Common myeloid progenitor, CD34-positive (primary cell): Measurements from ENCODE around the gene MIOX.

Experiments
- CTCF ChIA-PET: fragments of 350-600 bp; sonication (Branson Sonifier 250); formaldehyde crosslinking; loops from one replicate; lab custom pipeline; 2021; ENCODE audit warnings: antibody characterized with exemption; lab: Charles Lee
- POLR2A ChIA-PET: fragments of 350-600 bp; sonication (Branson Sonifier 250); formaldehyde crosslinking; loops from one replicate; lab custom pipeline; 2021; ENCODE audit warnings: antibody characterized with exemption; lab: Charles Lee
- DNase-seq, 3 donors: peaks; one replicate each; pipeline versions ENCODE4 v3.0.0 to v3.0.0-alpha.2; 2013
- H3K27ac ChIP-seq, 2 experiments: 1 replicate in 1 of 2; 2 replicates in 1 of 2; pipeline ENCODE4 v1.7.0; 2013; ENCODE audit warnings: inconsistent platforms in 2 of 2, low read length in 2 of 2, mild to moderate bottlenecking in 2 of 2, low read depth in 1 of 2, moderate library complexity in 1 of 2; ENCODE audit not compliant: severe bottlenecking in 2 of 2, insufficient read depth in 1 of 2, poor library complexity in 1 of 2
- H3K27me3 ChIP-seq, 5 experiments: replicated peaks in 2 of 5; 1 replicate in 3 of 5; 2 replicates in 2 of 5; pipeline versions ENCODE4 v1.6.1 to v1.7.0; 2013; ENCODE audit warnings: low read length in 4 of 5, mild to moderate bottlenecking in 2 of 5, moderate library complexity in 2 of 5, inconsistent platforms in 1 of 5; ENCODE audit not compliant: insufficient read depth in 5 of 5, control insufficient read depth in 4 of 5
- H3K36me3 ChIP-seq, 4 experiments: 1 replicate in 2 of 4; 2 replicates in 2 of 4; pipeline versions ENCODE4 v1.6.1 to v1.7.0; 2013; ENCODE audit warnings: low read length in 3 of 4, control low read depth in 1 of 4, mild to moderate bottlenecking in 1 of 4; ENCODE audit not compliant: control insufficient read depth in 4 of 4, insufficient read depth in 4 of 4
- H3K4me1 ChIP-seq, 4 experiments: 1 replicate in 3 of 4; 2 replicates in 1 of 4; pipeline versions ENCODE4 v1.6.1 to v1.7.1; 2013; ENCODE audit warnings: low read length in 3 of 4, mild to moderate bottlenecking in 3 of 4, control low read depth in 1 of 4, inconsistent platforms in 1 of 4, moderate library complexity in 1 of 4; ENCODE audit not compliant: control insufficient read depth in 4 of 4, insufficient read depth in 4 of 4; ENCODE audit errors: control extremely low read depth in 1 of 4
- H3K4me3 ChIP-seq, 7 experiments: 1 replicate in 4 of 7; 2 replicates in 3 of 7; pipeline versions ENCODE4 v1.5.1 to v1.7.0; 2013; ENCODE audit warnings: mild to moderate bottlenecking in 7 of 7, low read length in 6 of 7, moderate library complexity in 6 of 7, inconsistent platforms in 2 of 7, low read depth in 2 of 7, control low read depth in 1 of 7; ENCODE audit not compliant: insufficient read depth in 4 of 7, control insufficient read depth in 1 of 7; ENCODE audit errors: extremely low read depth in 1 of 7
- H3K9me3 ChIP-seq, 5 experiments: 1 replicate in 4 of 5; 2 replicates in 1 of 5; pipeline versions ENCODE4 v1.6.1 to v1.7.1; 2013; ENCODE audit warnings: low read length in 4 of 5, mild to moderate bottlenecking in 2 of 5, inconsistent platforms in 1 of 5, low read depth in 1 of 5, moderate library complexity in 1 of 5; ENCODE audit not compliant: control insufficient read depth in 4 of 5, insufficient read depth in 2 of 5; ENCODE audit errors: control extremely low read depth in 1 of 5
- WGBS: methylation state at CpG from one replicate; pipeline ENCODE4 v1.1.5; 2013; ENCODE audit not compliant: insufficient coverage; 5-methylcytosine and 5-hydroxymethylcytosine counted together

The MIOX gene

DNA sequence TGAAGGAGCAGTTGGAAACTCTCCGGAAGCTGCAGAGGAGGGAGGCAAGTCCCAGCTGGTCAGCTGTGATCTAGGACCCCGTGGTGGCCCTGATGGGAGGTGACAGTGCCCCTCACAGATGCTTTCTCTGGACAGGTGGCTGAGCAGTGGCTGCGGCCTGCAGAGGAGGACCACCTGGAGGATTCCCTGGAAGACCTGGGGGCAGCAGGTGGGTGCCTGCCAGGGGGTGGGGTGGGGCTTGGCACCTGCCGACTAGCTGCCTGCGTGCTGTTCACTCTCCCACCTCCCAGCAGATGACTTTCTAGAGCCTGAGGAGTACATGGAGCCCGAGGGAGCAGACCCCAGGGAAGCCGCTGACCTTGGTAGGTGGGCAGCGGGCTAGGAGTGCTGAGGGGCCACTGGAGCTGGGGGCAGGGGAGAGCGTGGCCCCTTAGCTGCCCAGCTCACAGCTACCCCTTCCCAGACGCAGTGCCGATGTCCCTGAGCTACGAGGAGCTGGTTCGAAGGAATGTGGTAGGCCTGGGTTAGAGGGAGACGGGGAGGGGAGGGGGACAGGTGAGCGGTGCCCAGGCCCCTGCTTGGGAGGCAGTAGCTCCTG lies 35.6 kb downstream of the MIOX start:
- 95% methylated on average over 10 of the region's 15 CpGs for WGBS
- Histone ChIP-seq H3K36me3 (peaks cover 2 to 60% (median 46%) of the 10 kb centered on the region in 4 experiments), H3K27ac (no peak overlapping the region), H3K9me3 (no peaks in the 10 kb centered on the region), H3K4me1 (peaks cover 2 to 28% (median 25%) of the 10 kb centered on the region in 4 experiments), H3K4me3 (no peak overlapping the region), H3K27me3 (no peaks in the 10 kb centered on the region)
- no peak for DNase-seq
- CTCF ChIA-PET = interaction anchor here (0.8 to 1.4 kb wide), 5 partner anchors 9 to 50 kb away, joined by 3 read pairs; no protein-coding TSS in a partner anchor
- POLR2A ChIA-PET = interaction anchor here (1.4 kb wide), 1 partner anchor 14 kb away, joined by 5 read pairs; the partner anchor contains the start of genes LMF2 and NCAPH2

DNA sequence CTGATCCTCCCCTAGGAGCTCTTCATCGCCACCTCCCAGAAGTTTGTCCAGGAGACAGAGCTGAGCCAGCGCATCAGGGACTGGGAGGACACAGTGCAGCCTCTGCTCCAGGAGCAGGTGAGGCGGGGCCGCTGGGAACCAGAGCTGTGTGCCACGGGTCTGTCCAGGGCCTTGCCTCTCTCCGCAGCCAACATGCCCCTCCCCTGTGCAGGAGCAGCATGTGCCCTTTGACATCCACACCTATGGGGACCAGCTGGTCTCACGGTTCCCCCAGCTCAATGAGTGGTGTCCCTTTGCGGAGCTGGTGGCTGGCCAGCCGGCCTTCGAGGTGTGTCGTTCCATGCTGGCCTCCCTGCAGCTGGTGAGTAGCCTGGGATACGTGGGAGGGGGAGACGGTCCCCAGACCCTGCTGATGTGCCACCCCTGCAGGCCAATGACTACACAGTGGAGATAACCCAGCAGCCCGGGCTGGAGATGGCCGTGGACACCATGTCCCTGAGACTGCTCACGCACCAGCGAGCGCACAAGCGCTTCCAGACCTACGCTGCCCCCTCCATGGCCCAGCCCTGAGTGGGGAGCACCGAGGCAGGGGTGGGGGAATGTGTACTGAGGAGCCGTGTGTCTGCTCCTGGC lies 36.3 kb downstream of the MIOX start:
- Histone ChIP-seq H3K27me3 (no peaks in the 10 kb centered on the region), H3K27ac (no peak overlapping the region), H3K36me3 (peaks cover 2 to 54% (median 43%) of the 10 kb centered on the region in 4 experiments), H3K4me3 (no peak overlapping the region), H3K9me3 (no peaks in the 10 kb centered on the region), H3K4me1 (peaks cover 2 to 35% (median 31%) of the 10 kb centered on the region in 4 experiments)
- CTCF ChIA-PET = interaction anchor here (0.8 to 1.4 kb wide), 5 partner anchors 9 to 49 kb away, joined by 3 read pairs; no protein-coding TSS in a partner anchor
- POLR2A ChIA-PET = no interaction called here
- no peak for DNase-seq
- 94% methylated on average over 19 of the region's 22 CpGs for WGBS

- no peak overlapping the region for H3K4me3 ChIP-seq
- H3K9me3 ChIP-seq = no peaks in the 10 kb centered on the region
- no peak overlapping the region for H3K27ac ChIP-seq
- ChIA-PET POLR2A (no interaction called here), CTCF (interaction anchor here (1.1 to 1.4 kb wide), 3 partner anchors 9 to 98 kb away, joined by 3 read pairs; no protein-coding TSS in a partner anchor)
- DNase-seq = no peak
- H3K27me3 ChIP-seq = no peaks in the 10 kb centered on the region
- H3K36me3 ChIP-seq = peaks cover 2 to 49% (median 39%) of the 10 kb centered on the region in 4 experiments
- peaks cover 2 to 39% (median 34%) of the 10 kb centered on the region in 4 experiments for H3K4me1 ChIP-seq
- 94% methylated on average over 14 of the region's 16 CpGs for WGBS
Observed at GRCh38 chr22:50523458-50523805, 36.8 kb downstream of the MIOX start.

DNA sequence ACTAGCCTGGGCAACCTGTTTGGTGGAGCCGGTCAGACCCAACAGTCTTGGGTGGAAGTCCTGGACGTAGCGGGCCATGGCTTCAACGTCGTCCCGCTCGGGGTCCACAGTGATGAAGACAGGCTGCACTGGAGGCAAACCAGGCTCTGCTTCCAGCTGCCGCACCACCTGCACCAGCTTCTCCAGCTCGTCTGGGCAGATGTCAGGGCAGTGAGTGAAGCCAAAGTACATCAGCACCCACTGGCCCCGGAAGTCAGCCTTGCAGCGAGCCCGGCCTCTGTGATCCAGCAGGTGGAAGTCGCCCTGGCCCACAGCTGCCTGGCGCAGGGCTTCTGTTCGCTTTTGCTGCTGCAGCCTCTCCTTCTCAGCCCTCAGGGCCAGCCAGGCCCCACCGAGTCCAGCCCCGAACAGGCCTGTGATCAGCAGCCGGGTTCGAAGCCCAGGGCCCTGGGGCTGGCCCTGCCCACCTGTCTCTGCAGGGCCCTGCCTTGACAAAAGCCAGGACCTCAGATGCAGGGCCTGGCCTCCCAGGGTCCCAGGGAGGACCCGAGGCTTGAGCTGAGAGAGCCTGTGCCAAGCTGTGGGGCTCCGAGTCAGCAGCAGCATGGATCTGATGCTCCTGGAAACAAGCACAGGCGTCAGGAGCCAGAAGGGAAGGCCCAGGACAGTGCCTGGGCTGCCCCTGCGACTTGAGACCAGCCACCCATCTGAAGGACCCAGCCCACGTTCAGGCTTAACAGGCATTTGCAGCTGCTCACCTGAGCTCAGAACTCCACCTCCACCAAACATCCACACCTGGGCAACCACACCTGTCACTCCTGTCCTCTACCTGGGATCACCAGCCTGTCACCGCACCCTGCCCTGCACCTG lies 37.4 kb downstream of the MIOX start:
- Histone ChIP-seq H3K4me3 (peak overlapping the region in 5 of 7 experiments; percentile 65 to 82 (median 77)), H3K4me1 (peaks cover 2 to 45% (median 34%) of the 10 kb centered on the region in 4 experiments), H3K9me3 (no peaks in the 10 kb centered on the region), H3K27ac (peak overlapping the region in 1 of 2 experiments; percentile 76), H3K36me3 (peaks cover 2 to 43% (median 33%) of the 10 kb centered on the region in 4 experiments), H3K27me3 (peaks cover 0 to 3% (median 0%) of the 10 kb centered on the region in 5 experiments)
- ChIA-PET POLR2A (interaction anchor here (1.6 kb wide), 1 partner anchor 16 kb away, joined by 5 read pairs; the partner anchor contains the start of genes LMF2 and NCAPH2), CTCF (interaction anchor here (1.1 to 2.7 kb wide), 4 partner anchors 9 to 97 kb away, joined by 3 to 25 read pairs (median 10); partner anchors contain the start of genes LMF2 and NCAPH2)
- DNase-seq = no peak
- 97% methylated on average over 24 of the region's 25 CpGs for WGBS

DNA sequence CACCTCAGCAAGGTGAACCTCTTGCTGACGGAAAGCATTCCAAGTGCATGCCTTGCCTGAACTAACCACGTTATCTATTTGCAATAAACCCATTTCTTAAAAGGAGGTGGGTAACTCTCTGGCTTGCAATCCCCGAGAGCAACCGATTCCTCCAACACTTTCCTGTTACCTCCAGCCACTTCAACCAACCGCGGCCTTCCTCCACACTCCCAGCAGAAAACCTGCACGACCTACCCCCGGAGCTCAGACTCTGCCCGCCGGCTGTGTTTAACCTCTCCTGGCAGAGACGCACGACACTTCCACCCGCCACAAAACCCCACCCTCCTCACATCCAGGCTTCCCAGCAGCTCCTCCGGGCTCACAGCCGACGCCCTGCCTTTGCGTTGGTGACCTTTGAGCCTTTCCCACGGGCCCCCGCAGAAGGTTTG lies 38.0 kb downstream of the MIOX start:
- Histone ChIP-seq H3K36me3 (peaks cover 2 to 37% (median 28%) of the 10 kb centered on the region in 4 experiments), H3K27ac (peak overlapping the region; percentile 25 to 76), H3K4me1 (peaks cover 2 to 51% (median 37%) of the 10 kb centered on the region in 4 experiments), H3K9me3 (no peaks in the 10 kb centered on the region), H3K4me3 (peak overlapping the region; percentile 65 to 82 (median 77)), H3K27me3 (peaks cover 0 to 9% (median 0%) of the 10 kb centered on the region in 5 experiments)
- 13% methylated on average over 19 of the region's 19 CpGs for WGBS
- DNase-seq = no peak
- ChIA-PET CTCF (interaction anchor here (1.3 to 5.6 kb wide), 10 partner anchors 10 to 117 kb away, joined by 3 to 53 read pairs (median 10); partner anchors contain the start of genes CPT1B, KLHDC7B, LMF2 and NCAPH2), POLR2A (interaction anchor here (0.8 to 3.4 kb wide), 4 partner anchors 15 to 55 kb away, joined by 3 to 41 read pairs (median 6); partner anchors contain the start of genes LMF2 and NCAPH2)

DNA sequence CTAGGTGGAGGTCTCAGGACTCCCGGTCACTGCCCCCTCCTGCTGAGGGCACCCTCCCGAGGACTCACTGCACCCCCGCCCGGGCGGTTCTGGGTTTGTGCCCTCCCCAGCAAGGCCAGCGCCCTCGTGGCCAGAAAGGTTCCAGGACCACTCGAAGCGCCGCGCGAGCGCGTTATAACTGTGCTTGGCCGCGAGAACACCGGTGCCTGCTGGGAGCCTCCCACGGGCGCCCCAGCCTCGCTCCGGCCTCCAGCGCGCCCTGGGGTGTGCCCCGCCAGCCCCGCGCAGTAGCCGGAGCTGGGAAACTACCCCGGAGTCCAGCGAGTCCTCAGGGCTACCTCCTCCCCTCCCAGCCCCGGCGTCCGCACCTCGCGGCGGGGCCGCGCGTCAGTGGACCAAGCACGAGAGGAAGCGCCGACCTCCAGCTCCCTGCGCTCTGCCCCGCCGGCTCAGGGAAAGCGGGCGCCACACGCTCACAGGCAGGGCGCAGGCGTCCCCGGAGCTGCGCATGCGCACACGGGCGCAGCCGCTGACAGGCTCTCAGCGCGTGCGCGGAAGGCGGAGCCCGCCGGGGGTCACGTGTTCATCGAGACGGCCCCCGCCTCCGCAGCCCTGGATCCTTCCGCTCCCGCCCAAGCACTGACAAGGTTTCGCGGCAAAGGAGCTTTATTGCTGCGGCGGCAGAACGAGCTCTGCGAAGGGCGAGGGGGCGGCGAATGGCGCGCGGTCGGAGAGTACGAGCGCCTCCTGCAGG lies 38.6 kb downstream of the MIOX start, which contains the start of gene SCO2:
Gene SCO2 (minus strand): TSS at position 495 of the 754 bp plus-strand sequence. CDS start 1,187 bp downstream, outside the sequence.
- ChIA-PET POLR2A (interaction anchor here (0.6 to 3.4 kb wide), 12 partner anchors 15 to 281 kb away, joined by 3 to 41 read pairs (median 5); partner anchors contain the start of genes LMF2, NCAPH2, SHANK3 and SYCE3), CTCF (interaction anchor here (0.6 to 5.6 kb wide), 30 partner anchors 9 to 288 kb away, joined by 3 to 53 read pairs (median 4); partner anchors contain the start of genes ARSA, CPT1B, KLHDC7B and LMF2)
- Histone ChIP-seq H3K4me1 (peaks cover 2 to 55% (median 43%) of the 10 kb centered on the region in 4 experiments), H3K27ac (peak within 1 kb of the TSS; percentile 25 to 76), H3K4me3 (peak within 1 kb of the TSS; percentile 65 to 82 (median 77)), H3K9me3 (no peaks in the 10 kb centered on the region), H3K36me3 (peaks cover 2 to 36% (median 28%) of the 10 kb centered on the region in 4 experiments), H3K27me3 (peaks cover 0 to 15% (median 0%) of the 10 kb centered on the region in 5 experiments)
- WGBS = under 1% methylated on average over 54 of the region's 84 CpGs
- peak; percentile 97 to 98 (median 98) for DNase-seq
